ENCODE data around the gene POC1B. TPM values are rescaled to one million over a fixed set of nuclear protein-coding genes. Genes with fewer than 3 reads are reported as not detected.

POC1B gene
- total RNA-seq, 1 donor from 2014 or later, result 47.4 TPM

DNA sequence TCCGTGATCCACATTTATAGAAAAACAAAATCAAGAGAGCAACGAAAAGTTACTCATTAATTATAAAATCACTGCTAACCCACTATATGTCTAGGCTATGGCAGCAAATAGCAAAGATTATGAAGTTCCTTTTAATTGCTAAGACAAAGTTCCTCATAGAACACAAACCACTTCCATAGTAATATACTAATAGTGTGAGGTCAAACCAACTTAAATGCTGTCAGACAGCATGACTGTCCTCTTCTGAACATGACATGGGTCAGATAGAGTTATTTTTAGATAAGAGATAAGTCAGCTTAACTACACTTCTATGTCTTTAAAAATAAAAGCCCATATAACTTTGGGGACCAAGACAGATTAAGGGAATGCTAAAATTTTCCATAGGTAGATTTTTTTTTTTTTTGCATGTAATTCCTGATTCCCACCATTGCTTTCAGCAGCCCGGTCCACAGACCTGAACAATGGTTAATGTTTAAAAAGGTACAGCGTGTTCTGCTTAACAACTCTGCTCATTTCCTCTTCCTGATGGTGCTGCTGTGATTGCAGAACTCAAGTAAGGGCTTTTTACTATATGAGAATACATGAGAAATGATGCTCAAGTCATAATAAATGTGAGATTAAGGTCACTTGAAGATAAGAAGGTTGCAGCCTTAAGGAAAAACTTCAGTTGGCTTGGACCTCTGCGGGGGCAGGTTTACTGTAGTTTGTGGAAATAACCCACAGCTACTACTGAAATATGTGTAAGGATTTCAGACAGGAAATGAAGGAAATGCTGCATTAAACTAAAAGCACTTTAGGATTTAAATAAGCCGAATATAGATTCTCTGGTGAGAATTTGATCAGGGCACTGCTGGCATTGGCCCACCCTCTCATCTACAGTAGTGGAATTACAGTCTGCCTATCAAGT, 135.8 kb downstream of the POC1B start:
- peak; percentile 71 for DNase-seq (ENCODE audit: low spot score)

DNA sequence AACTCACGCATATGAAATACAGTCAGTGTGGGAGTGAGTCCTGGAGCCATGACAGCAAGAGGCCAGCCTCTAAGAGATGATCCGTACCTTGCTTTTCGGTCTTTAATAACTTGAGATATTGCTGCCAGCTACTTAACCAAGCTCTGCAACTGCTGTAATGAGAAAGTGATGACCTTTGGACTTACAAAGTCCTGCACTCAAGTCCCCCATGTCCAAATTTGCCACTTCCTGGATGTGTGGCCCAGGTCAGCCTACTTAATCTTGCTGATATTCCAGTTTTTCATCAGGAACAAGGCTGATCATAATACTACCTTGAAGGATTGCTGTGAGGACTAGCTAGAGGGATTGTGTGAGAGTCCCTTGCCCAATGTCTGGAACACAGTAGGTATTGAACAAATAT, 139.7 kb downstream of the POC1B start:
- DNase-seq (ENCODE audit: low spot score), result no peak

DNA sequence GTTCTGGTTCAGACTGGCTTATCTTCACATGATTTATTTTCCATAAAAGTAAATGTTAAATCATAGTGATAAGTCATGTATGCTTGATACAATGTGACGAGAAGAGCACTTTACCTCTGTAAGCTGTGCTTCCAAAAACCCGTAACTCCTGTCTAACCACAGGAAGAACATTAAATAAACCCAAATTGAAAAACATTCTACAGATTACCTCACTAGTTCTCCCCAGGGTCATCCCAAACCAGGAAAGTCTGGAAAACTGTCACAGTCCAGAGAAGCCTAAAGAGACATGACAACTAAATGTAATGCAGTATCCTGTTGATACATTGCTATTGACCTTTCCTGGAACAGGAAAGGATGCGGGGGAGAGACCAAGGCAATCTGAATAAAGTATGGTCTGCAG, 141.0 kb downstream of the POC1B start:
- DNase-seq (ENCODE audit: low spot score), result no peak

DNA sequence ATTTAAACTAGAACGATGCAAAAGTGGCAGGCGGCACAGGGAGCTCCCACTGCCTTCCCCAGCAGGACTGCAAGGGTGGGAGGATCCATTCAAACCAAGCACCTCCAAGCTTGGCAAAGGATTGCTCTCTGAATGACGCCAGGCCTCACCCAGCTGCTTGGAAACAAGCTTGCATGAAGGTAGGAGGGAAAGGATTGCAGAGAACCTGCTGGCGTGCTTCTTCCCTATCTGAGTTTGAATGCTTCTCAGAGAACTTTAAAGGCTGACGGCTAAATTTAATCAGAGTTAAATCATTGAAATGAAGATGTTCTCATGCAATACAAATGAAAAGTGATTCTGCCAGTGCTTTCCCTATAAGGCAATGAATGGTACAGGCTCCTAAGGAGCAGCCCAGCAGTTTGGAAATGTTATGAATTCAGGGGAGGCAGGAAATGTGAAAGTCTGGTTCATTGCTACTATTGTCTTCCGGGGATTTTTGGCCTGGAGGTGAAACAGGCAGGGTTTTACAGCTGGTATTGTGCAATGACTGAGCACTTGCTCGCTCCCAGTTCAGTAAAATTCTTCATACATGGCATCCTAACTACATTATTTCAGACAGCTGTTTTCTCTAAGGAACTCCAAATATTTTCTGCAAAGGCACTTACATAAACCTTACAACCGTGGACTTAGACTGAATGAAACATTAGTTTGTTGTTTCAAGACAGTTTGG, 141.6 kb downstream of the POC1B start:
- DNase-seq (ENCODE audit: low spot score), result peak; percentile 71

DNA sequence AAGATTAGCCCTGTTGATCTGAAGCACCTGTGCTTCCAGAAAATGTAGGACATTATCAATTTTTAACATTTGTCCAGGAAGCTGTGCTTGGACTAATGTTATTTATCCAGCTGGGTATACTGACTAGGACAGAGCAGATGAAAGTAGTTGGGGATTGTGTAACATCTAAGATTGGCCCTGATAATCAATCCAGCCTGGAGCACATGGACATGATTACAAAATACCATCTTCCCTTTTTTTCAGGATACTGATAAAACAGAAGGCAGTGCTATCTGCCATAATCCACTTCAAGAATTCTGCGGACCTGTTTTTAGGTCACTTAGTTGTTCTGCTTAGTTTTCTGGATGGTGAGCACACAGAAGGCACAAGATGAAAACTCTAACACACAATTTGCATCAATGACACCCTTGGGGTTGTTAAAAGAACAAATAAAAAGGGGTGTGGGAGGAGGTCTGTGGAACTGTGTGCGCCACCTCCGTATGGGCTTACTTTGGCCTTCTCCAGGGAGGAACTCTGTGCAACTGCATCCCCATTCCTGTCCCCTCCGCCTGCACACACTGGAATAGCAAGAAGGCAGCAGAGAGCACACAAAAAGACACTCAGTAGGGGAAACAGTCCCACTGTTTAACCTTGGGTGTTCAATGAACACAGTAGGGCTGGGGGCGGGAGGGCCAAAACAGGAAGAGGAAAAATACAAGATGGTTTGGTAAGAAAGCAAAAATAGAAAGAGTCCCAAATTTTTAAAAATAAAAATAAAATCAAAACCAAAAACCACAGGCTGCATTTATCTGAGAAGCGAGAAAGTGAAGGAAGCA, 142.4 kb downstream of the POC1B start:
- no peak for DNase-seq (ENCODE audit: low spot score)

DNA sequence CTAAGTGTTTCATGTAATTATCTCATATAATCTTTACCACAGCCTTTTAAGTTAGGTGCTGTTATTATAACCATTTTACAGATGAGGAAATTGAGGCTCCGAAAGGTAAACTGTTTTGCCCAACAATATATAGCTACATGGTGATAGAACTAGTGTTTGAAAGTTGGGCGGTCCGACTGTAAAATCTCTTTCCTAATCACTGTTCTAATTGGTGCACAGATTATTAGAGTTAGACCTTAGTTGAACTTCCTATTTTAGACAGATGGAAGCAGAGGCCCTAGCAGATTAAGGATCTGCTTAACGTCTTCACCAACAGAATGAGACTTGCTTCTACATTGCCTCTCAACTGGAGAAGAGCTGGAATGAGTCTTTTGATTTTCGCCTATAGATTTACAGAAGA, 143.5 kb downstream of the POC1B start:
- DNase-seq (ENCODE audit: low spot score), result no peak

DNA sequence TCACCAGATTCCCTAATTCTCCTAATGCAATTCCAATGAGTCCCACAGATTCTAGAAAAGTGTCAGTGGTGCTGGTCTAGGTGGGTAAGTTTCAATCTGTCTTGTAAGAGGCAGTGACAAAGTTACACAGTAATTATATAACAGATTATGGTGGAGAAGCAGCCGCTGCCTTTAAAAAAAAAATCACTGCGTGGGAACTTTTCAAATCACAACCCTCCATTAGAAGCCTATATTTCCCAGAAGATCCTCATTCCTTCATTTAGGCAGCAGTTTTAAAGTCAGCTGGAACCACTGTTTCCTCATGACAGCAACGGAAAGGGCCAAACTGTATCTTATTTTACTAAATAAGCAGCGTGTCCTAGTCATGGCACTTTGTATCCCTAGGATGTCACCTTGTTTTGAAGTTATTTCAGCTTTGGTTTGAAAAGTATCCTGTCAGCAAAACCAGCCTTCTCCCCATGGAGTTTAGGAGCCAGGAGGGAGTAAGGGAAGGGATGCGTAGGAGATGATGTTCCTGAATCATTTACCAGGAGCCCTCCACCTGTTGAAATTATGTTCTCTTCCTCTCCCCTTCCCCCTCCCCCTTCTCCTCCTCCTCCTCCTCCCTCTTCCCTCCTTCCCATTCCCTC, 145.9 kb downstream of the POC1B start:
- no peak for DNase-seq (ENCODE audit: low spot score)

DNA sequence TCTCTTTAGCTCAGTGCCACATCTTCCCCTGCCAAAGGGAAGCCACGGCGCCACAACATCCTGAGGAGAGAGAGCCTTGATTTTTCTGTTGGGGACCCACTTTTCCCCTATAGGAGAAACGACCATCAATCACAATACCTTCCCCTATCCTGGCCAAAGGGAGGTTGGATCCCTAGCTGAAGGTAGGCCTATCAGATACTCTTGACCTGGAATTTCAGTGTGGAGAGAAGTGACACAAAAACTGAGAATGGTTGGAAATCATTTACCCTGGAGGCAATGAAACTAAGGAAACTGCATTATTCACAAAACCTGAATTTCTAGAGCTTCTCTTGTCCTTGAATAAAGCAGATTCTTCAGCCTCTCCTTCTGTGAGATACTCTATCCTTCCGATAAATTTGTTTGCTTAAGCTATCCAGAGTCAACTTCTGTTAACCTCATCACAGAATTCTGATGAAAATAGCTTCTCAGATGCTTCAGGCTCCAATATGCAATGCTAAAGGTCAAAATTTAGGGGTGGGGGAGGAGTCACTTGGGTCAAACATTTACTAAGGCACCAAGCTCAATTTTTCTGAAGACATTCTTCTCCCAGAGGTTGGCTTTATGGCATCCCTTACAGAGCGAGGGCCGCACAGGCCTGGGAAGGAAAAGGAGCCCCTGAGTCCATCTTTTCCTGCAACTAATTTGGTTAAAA, 146.6 kb downstream of the POC1B start:
- DNase-seq (ENCODE audit: low spot score), result no peak

DNA sequence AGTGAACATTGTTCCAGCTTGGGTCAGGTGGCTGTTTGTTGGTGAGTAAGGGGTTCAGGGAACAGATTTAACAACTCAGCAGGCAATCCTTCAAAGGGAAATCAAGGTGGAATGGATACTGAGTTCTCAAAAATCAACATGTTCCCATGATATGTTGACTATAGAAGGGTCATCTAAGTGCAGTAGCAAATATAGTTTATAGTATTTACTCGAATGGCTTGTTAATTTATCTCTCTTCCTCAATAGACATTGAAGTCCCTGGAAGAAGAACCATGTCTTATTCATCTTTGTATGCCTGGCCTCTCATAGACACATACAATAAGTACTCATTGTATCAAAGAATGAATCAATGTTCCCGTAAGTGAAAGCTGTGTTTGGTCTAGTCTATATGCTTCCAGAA, 149.0 kb downstream of the POC1B start:
- no peak for DNase-seq (ENCODE audit: low spot score)

DNA sequence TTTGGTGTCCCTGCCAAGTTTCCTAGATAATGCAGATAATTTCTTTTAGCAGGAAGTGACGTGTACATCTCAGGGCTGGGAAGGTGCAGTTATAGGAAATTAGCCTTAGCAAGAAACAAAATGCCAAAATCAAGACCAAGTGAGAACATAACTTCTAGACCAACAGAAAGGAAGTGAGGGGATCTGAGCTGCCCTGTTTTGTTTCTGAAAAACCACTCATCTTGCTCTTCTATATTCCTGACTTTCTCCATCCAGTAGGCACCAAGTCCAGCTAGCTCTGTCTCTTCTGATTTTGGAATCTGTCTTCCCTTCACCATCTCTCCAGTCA, 149.7 kb downstream of the POC1B start:
- no peak for DNase-seq (ENCODE audit: low spot score)

DNA sequence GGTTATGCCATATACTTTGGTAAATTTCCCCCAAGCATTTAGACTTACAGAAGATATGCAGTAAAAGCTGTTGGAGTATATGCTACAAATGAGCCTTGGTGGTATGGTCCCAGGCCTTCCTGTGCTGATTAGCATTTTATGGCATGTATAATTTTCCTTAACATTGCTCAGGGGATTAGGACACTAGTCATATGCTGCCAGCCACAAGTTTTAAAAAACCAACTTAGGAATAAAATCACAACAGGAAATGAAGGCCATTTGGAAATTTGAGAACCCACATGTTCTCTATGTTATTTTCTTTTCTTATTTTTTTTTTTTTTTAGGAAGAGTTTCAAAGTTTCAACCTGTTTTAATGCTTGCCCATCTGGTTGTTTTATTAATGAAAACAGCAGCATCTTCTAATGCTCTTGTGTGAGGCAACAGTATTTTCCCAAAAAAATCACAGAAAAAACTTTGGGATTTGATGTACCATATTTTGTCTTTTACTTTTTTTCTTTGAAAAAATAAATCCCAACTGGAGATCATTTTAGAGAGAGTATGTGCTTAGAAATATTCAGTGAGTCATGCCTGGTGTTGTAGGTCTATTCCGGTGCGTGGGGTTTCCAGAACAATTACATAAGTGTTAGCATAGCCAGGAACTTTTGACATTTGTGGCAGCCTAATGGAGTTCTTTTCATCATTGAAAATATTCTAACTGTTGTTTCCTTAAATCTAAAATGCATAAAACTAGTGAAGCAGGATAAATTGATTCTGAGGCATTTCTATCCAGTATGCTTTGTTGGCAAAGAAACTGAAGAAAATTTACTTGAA, 151.9 kb downstream of the POC1B start:
- DNase-seq (ENCODE audit: low spot score), result peak; percentile 44

DNA sequence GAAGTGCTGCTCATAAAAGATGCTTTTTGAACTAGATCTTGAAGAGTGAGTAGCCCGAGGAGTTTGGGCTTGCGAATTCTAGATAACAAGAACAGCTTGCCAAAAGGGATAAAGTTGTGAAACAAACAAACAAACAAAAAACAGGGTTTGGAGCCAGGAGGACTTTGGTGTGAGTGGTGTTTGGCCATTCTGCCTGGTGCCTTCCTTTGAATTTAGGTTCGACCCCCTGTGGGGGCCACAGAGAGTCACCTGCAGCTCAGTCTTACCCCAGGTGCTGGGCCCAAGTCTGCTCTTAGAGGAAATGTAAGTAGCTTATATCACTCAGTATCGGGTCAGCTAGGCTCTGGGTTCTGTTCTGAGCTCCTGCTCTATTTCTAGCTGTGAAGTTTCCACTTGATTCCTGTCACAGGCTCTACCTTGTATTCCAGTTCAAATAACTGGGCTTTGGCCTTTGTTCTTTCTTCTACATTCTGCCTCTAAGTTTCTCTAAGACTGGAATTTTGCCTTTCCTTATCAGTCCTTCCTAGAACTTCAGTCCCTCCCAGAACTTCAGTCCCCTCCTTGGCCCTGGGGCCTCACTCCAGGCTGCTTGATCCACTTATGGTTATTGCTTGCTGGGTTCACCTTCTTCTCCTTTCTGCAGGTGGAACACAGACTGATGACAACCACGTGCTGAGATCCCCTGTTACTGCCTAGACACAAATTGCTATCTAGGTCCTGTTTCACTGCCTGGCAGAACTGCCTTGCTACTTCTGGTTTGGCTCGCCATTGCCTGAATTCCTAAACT, 153.1 kb downstream of the POC1B start:
- DNase-seq (ENCODE audit: low spot score), result no peak

DNA sequence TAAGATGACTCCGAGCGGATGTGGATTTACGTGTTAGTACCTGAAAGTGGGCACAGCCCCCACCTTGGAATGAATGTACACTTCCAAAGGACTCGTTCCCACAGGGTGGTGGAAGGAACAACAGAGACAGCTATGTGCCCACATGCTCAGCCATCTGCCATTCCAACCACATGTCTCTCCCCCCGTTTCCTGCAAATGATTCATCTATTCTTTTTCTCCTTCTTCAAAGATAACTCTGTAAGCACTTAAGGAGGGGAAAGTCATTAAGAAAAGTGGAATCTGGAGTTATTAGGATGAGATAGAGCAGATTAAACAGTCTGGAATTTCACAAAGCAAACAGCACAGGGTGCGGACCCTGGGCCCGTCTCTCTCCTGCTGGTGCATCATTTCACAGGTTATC, 155.0 kb downstream of the POC1B start:
- DNase-seq (ENCODE audit: low spot score), result no peak

DNA sequence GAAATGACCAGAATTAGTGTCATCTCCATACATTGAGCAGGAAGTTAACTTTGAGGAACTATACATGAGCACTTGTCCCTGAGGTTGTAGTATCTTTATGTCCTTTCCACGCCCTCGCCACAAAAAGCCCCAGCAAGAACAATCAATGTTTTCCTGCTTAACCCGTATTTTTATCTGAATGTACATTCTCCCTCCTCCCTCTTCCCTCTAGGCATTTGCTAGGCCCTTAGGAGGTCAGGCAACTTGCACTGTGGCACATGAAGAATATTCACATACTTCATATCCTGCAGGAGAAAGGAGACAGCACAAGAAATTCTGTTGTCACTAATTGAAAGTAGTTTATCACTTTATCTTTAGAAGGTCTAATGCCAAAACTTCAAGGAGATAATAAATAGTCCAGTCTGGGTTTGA, 155.4 kb downstream of the POC1B start:
- peak; percentile 56 for DNase-seq (ENCODE audit: low spot score)

Other genes with a start within 250 kb of the POC1B start
- gene DUSP6, start 173.5 kb downstream of the POC1B start, total RNA-seq (ENCODE audit: insufficient read depth, low replicate concordance), result 67.2 TPM
- 11.1 TPM for gene GALNT4, start 1.3 kb downstream of the POC1B start, total RNA-seq (ENCODE audit: insufficient read depth, low replicate concordance)
- 25.3 TPM for gene ATP2B1, start 182.8 kb upstream of the POC1B start, total RNA-seq (ENCODE audit: insufficient read depth, low replicate concordance)